PC-3 (cell line): Measurements from ENCODE around the gene NFYA. TPM values are rescaled to one million over a fixed set of nuclear protein-coding genes. Genes with fewer than 3 reads are reported as not detected.

Source experiments
- ATAC-seq: fragments of 200-7000 bp; cut with Tn5 transposase; 2 replicates; pipeline ENCODE4 v1.9.1; 2020; ENCODE audit warnings: mild to moderate bottlenecking, moderate library complexity
- BruUV-seq: library from RNA; stranded (reverse); fragments of 400-500 nt; replicated peaks from 2 replicates; lab custom pipeline; 2021; lab: Mats Ljungman, UMichigan
- CTCF ChIA-PET: fragments of 300-600 bp; sonication (Branson Sonifier 250); formaldehyde crosslinking; loops from one replicate; lab custom pipeline; 2022; ENCODE audit warnings: antibody characterized with exemption; lab: Charles Lee
- POLR2A ChIA-PET: fragments of 300-600 bp; sonication (Branson Sonifier 250); formaldehyde crosslinking; loops from one replicate; lab custom pipeline; 2022; ENCODE audit warnings: antibody characterized with exemption; ENCODE audit not compliant: unreplicated experiment; lab: Charles Lee
- DNase-seq: peaks from one replicate; pipeline ENCODE4 v3.0.0-alpha.2; 2015
- H2AFZ ChIP-seq: fragments of 300-600 bp; sonication (generic); 2 replicates; pipeline ENCODE4 v1.6.0; 2016; ENCODE audit warnings: antibody characterized with exemption, low read length
- H3F3A ChIP-seq: fragments of 300-600 bp; sonication (generic); one replicate; pipeline ENCODE4 v1.6.0; 2017; ENCODE audit warnings: antibody characterized with exemption, low read length, control low read depth, mild to moderate bottlenecking; ENCODE audit not compliant: unreplicated experiment
- H3K27ac ChIP-seq: fragments of 300-600 bp; sonication (generic); 2 replicates; pipeline ENCODE4 v1.5.1; 2016; ENCODE audit warnings: mild to moderate bottlenecking, low read length
- H3K27me3 ChIP-seq: fragments of 300-600 bp; sonication (generic); 2 replicates; pipeline ENCODE4 v1.6.1; 2016; ENCODE audit warnings: low read length, mixed read lengths
- H3K36me3 ChIP-seq: fragments of 300-600 bp; sonication (generic); 2 replicates; pipeline ENCODE4 v1.6.1; 2016; ENCODE audit warnings: low read depth, mixed run types, low read length, mixed read lengths
- H3K4me1 ChIP-seq: fragments of 300-600 bp; sonication (generic); 2 replicates; pipeline ENCODE4 v1.5.1; 2016; ENCODE audit warnings: low read length; ENCODE audit not compliant: insufficient read depth
- H3K4me2 ChIP-seq: fragments of 300-600 bp; sonication (generic); 2 replicates; pipeline ENCODE4 v1.6.0; 2016; ENCODE audit warnings: low read length
- H3K4me3 ChIP-seq: fragments of 300-600 bp; sonication (generic); 2 replicates; pipeline ENCODE4 v1.5.1; 2016; ENCODE audit warnings: mild to moderate bottlenecking, low read length, mixed read lengths
- H3K79me2 ChIP-seq: fragments of 300-600 bp; sonication (generic); 2 replicates; pipeline ENCODE4 v1.6.1; 2017; ENCODE audit warnings: low read length, mixed read lengths
- H3K9ac ChIP-seq: fragments of 300-600 bp; sonication (generic); 2 replicates; pipeline ENCODE4 v1.6.0; 2016; ENCODE audit warnings: mild to moderate bottlenecking, low read length
- H3K9me2 ChIP-seq: fragments of 300-600 bp; sonication (generic); replicated peaks from 2 replicates; pipeline ENCODE4 v1.6.1; 2016; ENCODE audit warnings: mixed run types, low read length, mixed read lengths
- H3K9me3 ChIP-seq: fragments of 300-600 bp; sonication (generic); 2 replicates; pipeline ENCODE4 v1.6.1; 2016; ENCODE audit warnings: low read length, mixed read lengths
- H4K20me1 ChIP-seq: fragments of 300-600 bp; sonication (generic); 2 replicates; pipeline ENCODE4 v1.6.1; 2016; ENCODE audit warnings: low read length, mixed read lengths
- CTCF ChIP-seq: fragments of 300-600 bp; sonication (generic); conservative IDR thresholded peaks from 2 replicates; pipeline ENCODE4 v1.5.1; 2017; ENCODE audit warnings: antibody characterized with exemption, low read depth, mild to moderate bottlenecking, low read length
- EZH2 ChIP-seq: fragments of 300-600 bp; sonication (generic); IDR thresholded peaks from one replicate; pipeline ENCODE4 v1.6.1; 2017; ENCODE audit warnings: antibody characterized with exemption, mild to moderate bottlenecking, low read length; ENCODE audit not compliant: unreplicated experiment
- EZH2phosphoT487 ChIP-seq: fragments of 300-600 bp; sonication (generic); IDR thresholded peaks from 2 replicates; pipeline ENCODE4 v1.6.1; 2018; ENCODE audit warnings: mild to moderate bottlenecking, antibody characterized with exemption, low read length, borderline replicate concordance
- intact Hi-C: fragments of 100-400 bp; cut with micrococcal nuclease; formaldehyde crosslinking; loops from 2 replicates; pipeline ENCODE4 v1.9.0; 2023
- total RNA-seq: library from RNA; depleted of rRNA; stranded (reverse); fragments of >200 nt; gene quantifications from 2 replicates; pipeline ENCODE4 v1.2.3, GENCODE V29; 2014

NFYA gene
- total RNA-seq, 1 experiment from 2014 or later: 31.7 TPM

DNA sequence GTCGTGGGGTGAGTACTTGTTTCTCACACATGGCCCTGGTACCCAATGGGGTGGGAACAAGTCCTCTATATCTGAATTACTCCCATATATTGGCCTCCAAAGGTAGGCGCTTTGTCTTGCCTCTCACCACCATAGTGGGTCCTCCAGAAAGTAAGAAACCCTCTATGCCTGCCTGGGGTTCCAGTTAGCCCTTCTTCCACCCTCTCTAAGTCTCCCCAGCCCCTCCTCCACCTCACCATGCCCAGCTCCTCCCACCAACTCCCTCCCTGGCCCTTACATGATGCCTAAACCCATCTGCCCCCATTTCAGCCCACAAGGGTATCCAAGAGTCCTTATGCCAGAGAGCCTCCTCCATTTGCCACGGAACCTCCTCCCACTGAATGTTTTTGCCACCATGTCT is 29.6 kb upstream of the NFYA start:
- DNase-seq (no peak), ATAC-seq (no peak)
- TF ChIP-seq EZH2 (no peak), CTCF (no peak), EZH2phosphoT487 (no peak)
- CTCF ChIA-PET: no interaction called here
- Histone ChIP-seq H3K36me3 (no peaks in the 10 kb centered on the region), H4K20me1 (no peaks in the 10 kb centered on the region), H3K9me2 (no peaks in the 10 kb centered on the region), H3K27me3 (no peaks in the 10 kb centered on the region), H3K4me1 (peaks cover 16% of the 10 kb centered on the region), H3K4me2 (no peak overlapping the region), H3K4me3 (no peak overlapping the region), H3K9ac (no peak overlapping the region), H3K27ac (no peak overlapping the region), H3K79me2 (no peaks in the 10 kb centered on the region), H2AFZ (no peak overlapping the region), H3K9me3 (no peaks in the 10 kb centered on the region), H3F3A (no peaks in the 10 kb centered on the region)
- POLR2A ChIA-PET: no interaction called here
- no TSS peak for BruUV-seq
- intact Hi-C loops: no loop called here

DNA sequence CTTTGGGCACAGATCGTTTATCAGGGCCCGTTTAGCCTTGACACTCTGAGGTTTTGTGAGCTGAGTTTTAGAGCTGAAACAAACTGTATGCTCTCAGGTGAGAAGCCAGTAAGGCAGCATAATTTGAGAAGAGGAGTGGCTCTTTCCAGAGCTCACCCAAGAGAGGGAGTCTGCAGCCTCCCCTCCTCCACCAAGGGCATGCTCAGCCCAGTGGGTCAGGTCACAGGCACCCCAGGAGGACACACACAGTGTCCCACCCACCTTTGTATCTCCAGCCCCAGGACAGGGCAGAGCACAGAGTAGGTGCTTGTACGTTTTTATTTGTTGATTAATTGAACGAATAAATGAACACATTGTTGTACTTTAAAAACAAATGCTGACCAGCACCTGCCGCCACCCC is 27.1 kb upstream of the NFYA start:
- no peaks in the 10 kb centered on the region for H4K20me1 ChIP-seq
- H3K27ac ChIP-seq: no peak overlapping the region
- ChIA-PET CTCF (no interaction called here), POLR2A (interaction anchor here (0.5 kb wide), 1 partner anchor 48 kb away, joined by 4 read pairs; no protein-coding TSS in a partner anchor)
- H3K4me1 ChIP-seq: peaks cover 6% of the 10 kb centered on the region
- H3K9me2 ChIP-seq: no peaks in the 10 kb centered on the region
- DNase-seq: no peak
- intact Hi-C loops: no loop called here
- no peak for ATAC-seq
- no peaks in the 10 kb centered on the region for H3K79me2 ChIP-seq
- H3K27me3 ChIP-seq: no peaks in the 10 kb centered on the region
- no peaks in the 10 kb centered on the region for H3K36me3 ChIP-seq
- H3K9me3 ChIP-seq: no peaks in the 10 kb centered on the region
- TF ChIP-seq CTCF: no peak
- no peak for TF ChIP-seq EZH2
- TF ChIP-seq EZH2phosphoT487: no peak
- no peak overlapping the region for H3K4me3 ChIP-seq
- H3F3A ChIP-seq: no peaks in the 10 kb centered on the region
- no TSS peak for BruUV-seq
- H3K4me2 ChIP-seq: no peak overlapping the region
- H3K9ac ChIP-seq: no peak overlapping the region
- no peak overlapping the region for H2AFZ ChIP-seq

GRCh38 chr6:41046084-41046483 is 26.7 kb upstream of the NFYA start:
- Histone ChIP-seq H3K79me2 (no peaks in the 10 kb centered on the region), H3K9me2 (no peaks in the 10 kb centered on the region), H3K27me3 (no peaks in the 10 kb centered on the region), H3K4me2 (no peak overlapping the region), H2AFZ (no peak overlapping the region), H3K4me1 (peaks cover 1% of the 10 kb centered on the region), H3K36me3 (no peaks in the 10 kb centered on the region), H3K9me3 (no peaks in the 10 kb centered on the region), H4K20me1 (no peaks in the 10 kb centered on the region), H3K4me3 (no peak overlapping the region), H3F3A (no peaks in the 10 kb centered on the region), H3K9ac (no peak overlapping the region), H3K27ac (no peak overlapping the region)
- no peak for TF ChIP-seq CTCF
- TF ChIP-seq EZH2phosphoT487: no peak
- TF ChIP-seq EZH2: no peak
- DNase-seq (no peak), ATAC-seq (no peak)
- intact Hi-C loops: no loop called here
- BruUV-seq: no TSS peak
- CTCF ChIA-PET: no interaction called here
- POLR2A ChIA-PET: interaction anchor here (0.5 kb wide), 1 partner anchor 48 kb away, joined by 4 read pairs; no protein-coding TSS in a partner anchor
